GM19372 (cell line): Measurements from ENCODE around the gene CNNM3.
A peak's percentile ranks its signal among the peaks of the same experiment; 100 is the strongest.

ENCODE experiments used
- ATAC-seq: cut with Tn5 transposase; IDR thresholded peaks from one replicate; pipeline ENCODE4 v1.9.1; 2021; ENCODE audit warnings: mild to moderate bottlenecking, low read depth, moderate library complexity; ENCODE audit not compliant: unreplicated experiment

The CNNM3 gene

GRCh38 chr2:96816836-96817702 lies 1.0 kb downstream of the CNNM3 start:
- ATAC-seq = peak; percentile 32

GRCh38 chr2:96817882-96818281 lies 1.8 kb downstream of the CNNM3 start:
- ATAC-seq = no peak

GRCh38 chr2:96819128-96819875 lies 3.2 kb downstream of the CNNM3 start:
- ATAC-seq = no peak

GRCh38 chr2:96819876-96820511 lies 3.9 kb downstream of the CNNM3 start:
- ATAC-seq = no peak

- no peak for ATAC-seq
Measured at GRCh38 chr2:96821113-96821675, 5.1 kb downstream of the CNNM3 start.

GRCh38 chr2:96822786-96823185 lies 6.7 kb downstream of the CNNM3 start:
- ATAC-seq = no peak

GRCh38 chr2:96823198-96823597 lies 7.1 kb downstream of the CNNM3 start:
- no peak for ATAC-seq

- ATAC-seq = no peak
Measured at GRCh38 chr2:96824079-96824870, 8.2 kb downstream of the CNNM3 start.

GRCh38 chr2:96825057-96825456 lies 9.0 kb downstream of the CNNM3 start:
- no peak for ATAC-seq

- no peak for ATAC-seq
Measured at GRCh38 chr2:96826546-96827278, 10.6 kb downstream of the CNNM3 start.

- no peak for ATAC-seq
Measured at GRCh38 chr2:96828436-96828835, 12.4 kb downstream of the CNNM3 start.

GRCh38 chr2:96828874-96829273 lies 12.8 kb downstream of the CNNM3 start:
- ATAC-seq = no peak

- no peak for ATAC-seq
Measured at GRCh38 chr2:96830044-96830562, 14.0 kb downstream of the CNNM3 start.

GRCh38 chr2:96831679-96832078 lies 15.6 kb downstream of the CNNM3 start:
- ATAC-seq = no peak

GRCh38 chr2:96832408-96832753 lies 16.3 kb downstream of the CNNM3 start:
- no peak for ATAC-seq

GRCh38 chr2:96832754-96833507 lies 16.9 kb downstream of the CNNM3 start:
- no peak for ATAC-seq

- no peak for ATAC-seq
Measured at GRCh38 chr2:96835830-96836229, 19.8 kb downstream of the CNNM3 start.

GRCh38 chr2:96837575-96837974 lies 21.5 kb downstream of the CNNM3 start:
- ATAC-seq = no peak
